ENCODE data around the gene MRI1. TPM values are rescaled to one million over a fixed set of nuclear protein-coding genes. Genes with fewer than 3 reads are reported as not detected.

MRI1 gene
- total RNA-seq, 2 donors from 2014 or later, result 19.6 to 29.6 TPM

- Mint-ChIP-seq H3K27ac (peak overlapping the region; percentile 52), H3K27me3 (ENCODE audit: insufficient read depth) (no peaks in the 10 kb centered on the region), H3K9me3 (no peaks in the 10 kb centered on the region), H3K36me3 (ENCODE audit: low read depth) (peaks cover 13% of the 10 kb centered on the region), H3K4me1 (peaks cover 7% of the 10 kb centered on the region), H3K4me3 (peak overlapping the region; percentile 59)
- Histone ChIP-seq H3K27me3 (ENCODE audit: control insufficient read depth, insufficient read depth, low read length, poor library complexity, severe bottlenecking) (no peaks in the 10 kb centered on the region), H3K4me1 (ENCODE audit: control insufficient read depth, insufficient read depth, low read length) (no peaks in the 10 kb centered on the region), H3K27ac (ENCODE audit: low read depth, low read length) (no peak overlapping the region), H3K4me3 (ENCODE audit: low read length) (peak overlapping the region; percentile 95), H3K9ac (ENCODE audit: extremely low read depth, low read length, poor library complexity, severe bottlenecking) (peak overlapping the region; percentile 84), H3K36me3 (ENCODE audit: control insufficient read depth, insufficient read depth, low read length) (peaks cover 4% of the 10 kb centered on the region), H3K9me3 (ENCODE audit: control insufficient read depth, low read length) (no peaks in the 10 kb centered on the region)
- DNase-seq, result no peak
- 94 to 96% methylated on average over 7 to 8 of the region's 8 CpGs for WGBS, 2 experiments (ENCODE audit: insufficient coverage in 1 of 2, insufficient read length in 1 of 2)
- TF ChIP-seq CTCF (conservative IDR thresholded peaks at IDR 0.05), result no peak
These were observed 32.0 kb upstream of the MRI1 start for GRCh38 chr19:13732337-13732736.

GRCh38 chr19:13734751-13735150 is 29.6 kb upstream of the MRI1 start:
- Histone ChIP-seq H3K4me3 (ENCODE audit: low read length) (no peak overlapping the region), H3K9me3 (ENCODE audit: control insufficient read depth, low read length) (no peaks in the 10 kb centered on the region), H3K9ac (ENCODE audit: extremely low read depth, low read length, poor library complexity, severe bottlenecking) (no peak overlapping the region), H3K27me3 (ENCODE audit: control insufficient read depth, insufficient read depth, low read length, poor library complexity, severe bottlenecking) (no peaks in the 10 kb centered on the region), H3K27ac (ENCODE audit: low read depth, low read length) (no peak overlapping the region), H3K4me1 (ENCODE audit: control insufficient read depth, insufficient read depth, low read length) (no peaks in the 10 kb centered on the region), H3K36me3 (ENCODE audit: control insufficient read depth, insufficient read depth, low read length) (peaks cover 8% of the 10 kb centered on the region)
- peaks cover 7% of the 10 kb centered on the region for H3K4me1 Mint-ChIP-seq
- no peak for TF ChIP-seq CTCF (conservative IDR thresholded peaks at IDR 0.05)
- 100% methylated on average over 2 of the region's 2 CpGs for WGBS, 2 experiments (ENCODE audit: insufficient coverage in 1 of 2, insufficient read length in 1 of 2)
- H3K27me3 Mint-ChIP-seq (ENCODE audit: insufficient read depth), result no peaks in the 10 kb centered on the region
- H3K27ac Mint-ChIP-seq, result no peak overlapping the region
- H3K9me3 Mint-ChIP-seq, result no peaks in the 10 kb centered on the region
- no peak for DNase-seq
- no peak overlapping the region for H3K4me3 Mint-ChIP-seq
- H3K36me3 Mint-ChIP-seq (ENCODE audit: low read depth), result peaks cover 25% of the 10 kb centered on the region

DNA sequence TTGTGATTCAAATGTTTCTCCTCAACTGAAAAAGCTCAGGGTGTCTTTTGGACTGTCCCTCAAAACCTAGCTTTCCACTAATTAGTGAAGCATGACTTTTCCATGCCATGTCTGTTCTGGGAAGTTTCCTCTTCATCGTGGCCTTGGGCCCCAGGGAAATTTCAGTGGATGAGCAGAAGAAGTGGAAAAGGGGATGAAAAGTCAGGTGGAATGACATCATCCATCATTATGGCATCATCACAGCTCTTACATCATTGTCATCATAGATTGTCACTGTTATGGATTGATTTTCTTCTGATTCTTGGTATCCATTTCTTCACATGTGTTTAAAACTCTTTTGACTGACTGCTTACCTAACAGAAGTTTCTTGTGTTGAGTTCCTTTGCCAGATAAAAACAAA is 26.2 kb upstream of the MRI1 start:
- no peaks in the 10 kb centered on the region for H3K27me3 ChIP-seq (ENCODE audit: control insufficient read depth, insufficient read depth, low read length, poor library complexity, severe bottlenecking)
- H3K4me1 ChIP-seq (ENCODE audit: control insufficient read depth, insufficient read depth, low read length), result no peaks in the 10 kb centered on the region
- H3K9me3 ChIP-seq (ENCODE audit: control insufficient read depth, low read length), result no peaks in the 10 kb centered on the region
- H3K27ac ChIP-seq (ENCODE audit: low read depth, low read length), result no peak overlapping the region
- TF ChIP-seq CTCF (conservative IDR thresholded peaks at IDR 0.05), result no peak
- no peak overlapping the region for H3K9ac ChIP-seq (ENCODE audit: extremely low read depth, low read length, poor library complexity, severe bottlenecking)
- H3K36me3 ChIP-seq (ENCODE audit: control insufficient read depth, insufficient read depth, low read length), result peaks cover 8% of the 10 kb centered on the region
- peaks cover 2% of the 10 kb centered on the region for H3K9me3 Mint-ChIP-seq
- no peak for DNase-seq
- H3K4me3 ChIP-seq (ENCODE audit: low read length), result no peak overlapping the region
- H3K4me3 Mint-ChIP-seq, result no peak overlapping the region
- H3K27me3 Mint-ChIP-seq (ENCODE audit: insufficient read depth), result no peaks in the 10 kb centered on the region
- H3K4me1 Mint-ChIP-seq, result no peaks in the 10 kb centered on the region
- 38% methylated on average over 1 of the region's 1 CpG; no CpG with 5 or more reads in 1 of the 2 experiments for WGBS, 2 experiments (ENCODE audit: insufficient coverage in 1 of 2, insufficient read length in 1 of 2)
- peaks cover 42% of the 10 kb centered on the region for H3K36me3 Mint-ChIP-seq (ENCODE audit: low read depth)
- H3K27ac Mint-ChIP-seq, result no peak overlapping the region
